Fibroblast of skin of right quadriceps (primary cell): ENCODE results near the gene NDUFB2.
"Not testable (repeated sequence)": the region's sequence is repeated elsewhere in the genome, so short reads cannot be mapped to it uniquely, and the experiment has no call there.

Experiments used
- DNase-seq: peaks from one replicate; pipeline ENCODE4 v3.0.0-alpha.2; 2013

The NDUFB2 gene

DNA sequence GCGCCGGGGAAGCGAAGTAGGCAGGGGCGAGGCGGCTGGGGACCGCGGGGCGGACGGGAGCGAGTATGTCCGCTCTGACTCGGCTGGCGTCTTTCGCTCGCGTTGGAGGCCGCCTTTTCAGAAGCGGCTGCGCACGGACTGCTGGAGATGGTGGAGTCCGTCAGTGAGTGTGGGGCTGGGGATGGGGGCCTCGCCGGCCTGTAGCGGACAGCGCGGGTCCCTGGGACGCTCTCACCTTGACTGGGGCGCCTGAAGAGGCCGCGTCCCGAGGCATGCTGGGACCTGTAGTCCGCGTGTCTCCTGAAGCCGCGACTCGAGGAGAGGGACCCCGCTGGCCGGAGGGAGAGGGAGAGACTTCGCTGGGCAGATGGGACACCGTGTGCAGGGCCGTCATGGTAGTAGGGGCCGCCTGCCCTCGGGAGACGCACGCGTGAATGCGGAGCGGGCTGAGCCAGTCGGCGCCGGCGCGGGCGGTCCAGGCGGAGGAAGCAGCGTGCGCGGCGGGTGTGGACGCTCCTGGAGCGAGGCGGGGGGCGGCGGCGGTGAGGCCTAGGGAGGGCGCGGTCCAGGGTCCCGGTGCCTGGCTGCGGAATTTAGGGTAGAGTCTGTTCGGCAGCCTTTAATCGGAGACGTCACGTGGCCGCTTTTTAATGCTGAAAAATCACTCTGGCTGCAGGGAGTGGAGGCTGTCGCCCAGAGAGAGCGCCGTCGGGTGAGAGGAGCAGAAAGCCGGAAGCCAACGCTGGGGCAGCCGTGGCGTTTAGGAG, at the start of gene NDUFB2:
NDUFB2 (plus strand) TSS at position 29 of the 767 bp plus-strand sequence; CDS start at position 66, 37 bp downstream.
- peak; percentile 80 for DNase-seq

DNA sequence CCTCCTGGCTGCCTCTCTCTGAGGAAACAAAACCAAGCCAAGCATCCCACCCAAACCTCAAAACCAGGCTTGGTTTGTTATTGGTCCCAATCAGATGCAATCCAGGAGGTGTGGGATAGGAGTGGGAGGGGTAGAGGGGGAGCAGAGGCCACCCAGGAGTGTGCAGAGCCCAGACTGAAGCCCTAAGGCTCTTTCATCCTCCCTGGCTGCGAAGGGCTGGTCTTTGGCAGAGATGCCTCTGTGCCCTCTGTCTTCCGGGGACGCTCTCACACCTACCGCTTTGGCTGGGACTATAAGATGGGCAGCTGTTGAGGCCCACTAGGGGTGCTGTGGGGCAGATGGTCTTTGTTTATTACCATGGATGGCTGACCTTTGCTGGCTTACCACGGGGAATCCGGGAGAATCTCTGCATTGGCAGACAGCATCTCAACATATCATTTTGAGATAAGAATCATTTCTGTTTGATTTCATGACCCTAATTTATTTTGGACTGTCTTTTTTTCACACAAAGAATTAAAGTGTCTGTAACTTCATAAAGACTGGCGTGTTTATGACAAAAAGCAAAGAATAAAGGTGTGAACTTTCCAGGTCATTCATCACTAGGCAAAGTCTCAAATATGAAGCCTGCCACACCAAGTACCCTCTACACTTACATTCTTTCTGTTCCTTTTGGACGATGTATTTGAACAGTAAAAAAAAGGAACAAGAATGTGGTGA, 49.4 kb upstream of the NDUFB2 start:
- DNase-seq, result no peak

DNA sequence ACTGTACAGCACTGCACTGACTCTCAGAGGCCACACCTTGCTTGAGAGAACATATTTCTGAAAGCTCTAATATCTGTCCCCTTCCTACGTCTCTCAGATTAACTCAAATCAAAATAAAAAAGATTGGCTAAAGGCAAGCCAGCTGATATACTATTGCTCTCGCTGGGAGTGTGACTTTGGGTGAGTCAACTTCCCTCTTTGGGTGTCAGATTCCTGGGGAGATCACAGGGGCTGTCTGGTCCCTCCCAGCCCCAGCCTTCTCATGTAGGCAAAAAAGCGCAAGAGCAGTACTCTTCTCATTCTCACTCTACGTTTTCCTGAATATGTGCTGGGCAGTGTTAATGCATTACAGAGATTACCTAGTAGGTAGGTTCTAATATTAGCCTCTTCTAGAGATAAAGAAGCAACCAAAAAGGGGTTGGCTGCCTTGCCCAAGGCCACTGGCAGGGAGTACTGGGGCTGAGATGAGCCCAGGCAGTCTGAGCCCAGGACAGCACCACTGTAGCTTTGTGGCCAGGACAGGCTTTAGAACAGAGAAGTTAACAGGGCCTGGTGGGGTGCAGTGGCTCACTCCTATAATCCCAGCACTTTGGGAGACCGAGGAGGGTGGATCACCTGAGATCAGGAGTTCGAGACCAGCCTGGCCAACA, 46.8 kb upstream of the NDUFB2 start:
- DNase-seq, result peak; percentile 45

DNA sequence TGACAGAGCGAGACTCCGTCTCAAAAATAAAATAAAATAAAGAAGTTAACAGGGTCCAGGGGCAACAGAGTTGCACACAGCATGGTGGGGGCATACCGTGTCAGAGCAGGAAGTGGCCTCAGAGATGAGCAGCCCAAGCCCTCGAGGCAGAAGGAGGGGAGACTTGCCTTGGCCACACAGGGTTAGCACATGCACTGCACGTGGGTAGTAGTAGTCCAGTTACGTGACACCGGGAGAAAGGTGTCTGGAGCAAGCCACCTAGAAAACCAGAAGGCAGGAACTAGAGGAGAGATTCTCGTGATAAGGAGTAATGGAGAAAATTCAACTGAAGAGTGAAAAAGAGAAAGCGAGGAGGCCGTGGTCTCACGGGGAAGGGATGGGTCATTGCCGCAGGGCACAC, 46.1 kb upstream of the NDUFB2 start:
- DNase-seq, result no peak

DNA sequence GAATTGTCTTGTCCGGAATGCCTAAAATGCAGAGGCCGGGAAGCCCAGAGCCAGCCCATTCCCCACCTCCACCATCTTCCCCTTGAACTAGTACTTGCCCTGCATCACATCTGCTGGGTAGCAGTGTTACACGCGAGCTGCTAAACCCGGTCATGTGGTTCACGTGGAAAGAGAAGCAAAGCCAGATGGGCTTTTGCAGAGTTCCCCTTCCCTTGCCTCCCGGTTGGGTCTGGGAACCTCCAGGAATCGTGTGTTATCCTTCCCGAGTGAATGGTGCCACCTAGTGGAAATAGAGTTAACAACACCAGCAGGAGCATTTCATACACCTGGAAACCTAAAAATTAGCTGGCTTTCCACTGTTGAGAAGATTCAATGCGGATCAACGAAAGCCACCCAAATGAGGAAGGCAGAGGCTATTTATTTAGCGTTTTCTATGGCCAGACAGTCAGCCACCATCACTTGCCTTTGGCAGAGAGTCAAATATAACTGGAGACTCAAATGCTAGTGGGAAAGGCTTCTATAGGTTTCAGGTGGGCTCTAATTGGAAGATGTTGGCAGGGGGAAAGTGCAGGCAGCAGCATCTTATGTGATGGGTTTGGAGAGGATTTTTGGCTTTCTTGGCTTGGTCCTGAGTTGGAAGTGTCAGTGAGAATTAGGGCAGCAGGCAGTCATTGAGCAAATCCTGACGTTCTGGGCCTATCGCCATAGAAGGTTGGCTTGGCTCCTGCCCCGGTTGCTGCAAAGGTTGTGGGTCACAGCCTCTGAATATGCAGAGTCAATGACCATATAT, 43.0 kb upstream of the NDUFB2 start:
- DNase-seq, result peak; percentile 82

DNA sequence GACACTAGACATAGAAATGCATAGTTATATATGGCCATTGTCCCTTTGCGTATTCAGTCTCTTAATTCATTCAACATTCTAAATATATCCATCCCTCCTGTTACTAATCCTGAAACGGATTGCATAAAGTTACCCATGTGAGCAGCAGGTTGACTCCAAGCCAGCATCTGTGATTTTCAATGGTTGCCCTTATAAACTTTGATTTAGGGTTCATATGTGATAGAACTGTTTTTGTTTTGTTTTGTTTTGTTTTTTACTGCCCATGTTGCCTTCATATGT, 42.5 kb upstream of the NDUFB2 start:
- DNase-seq, result no peak

DNA sequence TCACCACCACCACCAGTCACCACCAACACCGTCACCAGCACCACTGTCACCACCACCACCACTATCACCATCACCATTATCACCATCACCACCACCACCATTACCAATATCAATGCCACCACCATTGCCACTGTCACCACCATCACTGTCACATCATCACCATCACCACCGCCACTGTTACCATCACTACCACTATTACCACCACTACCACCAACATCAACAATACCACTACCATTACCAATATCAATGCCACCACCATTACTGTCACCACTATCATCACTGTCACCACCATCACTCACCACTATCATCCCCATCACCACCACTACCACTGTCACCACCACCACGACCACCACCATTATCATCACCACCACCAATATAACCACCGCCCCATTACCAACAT, 41.8 kb upstream of the NDUFB2 start:
- DNase-seq, result no peak

DNA sequence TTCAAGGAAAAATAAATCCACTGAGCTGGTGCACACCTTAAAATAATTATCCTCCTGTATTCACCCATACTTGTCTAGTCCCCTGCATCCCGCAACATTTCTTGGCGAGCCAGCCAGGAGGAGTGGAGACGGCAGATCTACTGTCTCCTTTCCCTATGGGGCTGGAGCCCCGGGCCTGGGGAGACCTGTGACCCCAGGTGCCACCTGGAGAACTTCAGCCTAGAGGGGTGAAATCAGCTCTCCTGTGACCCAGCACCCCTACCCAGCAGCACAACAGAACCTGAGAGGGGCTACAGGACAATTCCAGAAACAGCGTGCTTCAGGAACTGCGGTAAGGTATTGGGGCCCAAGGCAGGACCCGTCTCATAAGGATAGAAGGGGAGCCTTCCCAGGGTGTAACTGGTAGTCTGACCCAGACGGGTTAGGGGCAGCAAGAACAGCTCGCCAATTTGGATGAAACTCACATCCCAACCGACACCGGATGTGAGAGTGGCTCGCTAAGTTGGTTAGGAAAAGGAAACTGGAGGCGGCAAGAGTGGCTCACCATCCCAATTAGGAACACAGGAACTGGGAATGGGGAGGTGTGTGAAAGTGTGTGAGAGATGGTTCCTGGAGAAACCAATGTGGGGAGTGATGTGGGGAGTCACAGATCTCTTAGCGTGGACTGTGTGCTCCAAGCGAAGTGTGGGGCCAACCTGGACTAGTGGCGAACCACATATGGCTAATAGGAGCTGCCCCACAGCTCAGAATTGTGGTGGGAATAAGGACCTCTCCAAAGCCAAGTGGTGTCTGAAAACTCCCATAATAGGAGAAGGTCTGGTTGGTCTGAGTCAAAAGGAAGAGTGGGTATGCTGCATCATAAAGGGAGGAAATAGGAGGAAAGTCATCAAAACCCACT, 40.7 kb upstream of the NDUFB2 start:
- no peak for DNase-seq

DNA sequence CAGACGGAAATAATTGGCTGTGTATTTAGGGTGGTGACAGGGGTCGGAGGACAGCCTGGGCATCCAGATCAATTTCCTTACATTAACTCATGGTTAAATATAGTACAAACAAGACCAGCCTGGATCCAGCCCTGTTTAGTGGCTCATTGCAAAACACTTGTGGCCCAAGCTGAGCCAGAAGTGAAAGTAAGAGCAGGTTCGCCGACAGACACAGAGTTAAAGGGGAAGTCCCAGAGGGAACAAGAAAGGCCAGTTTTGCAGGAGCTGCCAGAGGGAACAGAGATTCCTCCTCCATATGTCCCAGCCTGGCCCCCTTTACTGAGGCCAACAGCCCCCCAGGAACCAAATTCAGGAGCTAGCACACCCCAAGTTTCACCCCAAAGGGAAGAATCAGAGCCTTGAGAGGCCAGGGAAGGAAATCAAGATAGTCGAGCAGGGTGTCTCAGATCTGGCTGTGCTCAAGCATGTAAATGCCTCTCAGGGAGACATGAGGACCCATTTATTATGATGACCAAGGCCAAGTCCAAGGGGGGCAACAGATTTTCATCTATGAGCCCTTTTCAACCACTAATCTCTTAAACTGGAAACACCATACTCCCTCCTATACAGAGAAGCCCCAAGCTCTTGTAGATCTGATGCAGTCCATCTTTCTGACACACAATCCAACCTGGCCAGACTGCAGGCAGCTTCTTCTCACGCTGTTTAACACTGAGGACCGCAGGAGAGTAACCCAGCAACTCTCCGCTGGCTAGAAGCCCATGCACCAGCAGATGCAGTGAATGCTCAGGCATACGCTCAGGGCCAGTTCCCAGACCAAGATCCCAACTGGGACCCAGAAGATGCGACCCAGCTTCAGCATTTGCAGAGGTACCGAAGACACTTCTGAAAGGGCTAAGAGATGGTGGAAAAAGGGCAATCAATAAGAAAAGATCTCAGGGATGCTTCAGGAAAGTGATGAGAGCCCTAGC, 39.7 kb upstream of the NDUFB2 start:
- peak; percentile 61 for DNase-seq

DNA sequence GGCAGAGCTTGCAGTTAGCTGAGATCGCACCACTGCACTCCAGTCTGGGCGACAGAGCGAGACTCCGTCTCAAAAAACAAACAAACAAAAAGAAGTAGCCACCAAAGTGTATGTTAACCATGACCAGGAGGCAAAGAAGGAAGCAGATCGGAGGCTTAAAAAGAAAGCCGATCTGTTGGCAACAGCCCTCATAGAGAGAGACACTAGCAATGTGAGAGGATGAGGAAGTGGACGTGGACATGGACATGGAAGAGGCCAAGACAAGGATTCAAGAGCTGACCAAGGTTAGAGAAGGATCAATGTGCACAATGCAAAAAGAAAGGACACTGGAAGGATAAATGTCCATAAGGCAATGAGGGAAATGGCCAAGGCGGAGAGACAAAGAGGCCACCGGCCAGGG, 38.6 kb upstream of the NDUFB2 start:
- no peak for DNase-seq

DNA sequence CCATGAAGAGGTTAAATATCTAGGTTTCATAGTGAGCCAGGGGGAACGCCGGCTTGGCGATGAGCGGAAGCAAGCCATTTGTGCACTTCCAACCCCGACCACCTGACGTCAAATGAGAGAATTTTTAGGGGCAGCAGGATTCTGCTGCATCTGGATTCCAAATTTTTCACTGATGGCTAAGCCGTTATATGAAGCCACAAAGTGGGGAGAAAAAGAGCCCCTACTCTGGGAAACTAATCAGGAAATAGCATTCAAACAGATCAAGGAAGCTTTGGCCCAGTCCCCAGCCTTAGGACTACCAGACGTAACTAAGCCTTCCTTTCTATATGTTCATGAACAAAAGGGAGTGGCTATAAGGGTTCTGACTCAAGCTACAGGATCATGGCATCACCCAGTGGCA, 36.7 kb upstream of the NDUFB2 start:
- DNase-seq, result peak; percentile 79

DNA sequence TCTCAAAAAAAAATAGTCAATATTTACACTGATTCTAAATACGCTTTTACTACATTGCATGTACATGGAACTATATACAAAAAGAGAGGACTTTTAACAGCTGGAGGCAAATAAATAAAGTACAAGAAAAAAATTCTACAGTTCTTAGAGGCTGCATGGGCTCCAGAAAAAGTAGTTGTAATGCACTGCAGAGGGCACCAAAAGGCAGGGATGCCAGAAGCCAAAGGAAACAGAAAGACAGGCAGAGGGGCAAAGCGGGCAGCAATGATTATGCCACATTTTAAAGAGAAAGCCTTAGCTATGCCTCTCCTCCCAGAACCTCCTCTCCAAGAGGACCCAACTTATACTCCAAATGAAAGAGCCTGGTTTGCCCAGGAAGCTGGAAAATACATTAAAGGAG, 35.4 kb upstream of the NDUFB2 start:
- no peak for DNase-seq

DNA sequence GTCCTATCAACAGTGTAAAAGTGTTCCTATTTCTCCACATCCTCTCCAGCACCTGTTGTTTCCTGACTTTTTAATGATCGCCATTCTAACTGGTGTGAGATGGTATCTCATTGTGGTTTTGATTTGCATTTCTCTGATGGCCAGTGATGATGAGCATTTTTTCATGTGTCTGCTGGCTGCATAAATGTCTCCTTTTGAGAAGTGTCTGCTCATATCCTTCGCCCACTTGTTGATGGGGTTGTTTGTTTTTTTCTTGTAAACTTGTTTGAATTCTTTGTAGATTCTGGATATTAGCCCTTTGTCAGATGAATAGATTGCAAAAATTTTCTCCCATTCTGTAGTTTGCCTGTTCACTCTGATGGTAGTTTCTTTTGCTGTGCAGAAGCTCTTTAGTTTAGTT, 33.6 kb upstream of the NDUFB2 start:
- not testable (repeated sequence) for DNase-seq

DNA sequence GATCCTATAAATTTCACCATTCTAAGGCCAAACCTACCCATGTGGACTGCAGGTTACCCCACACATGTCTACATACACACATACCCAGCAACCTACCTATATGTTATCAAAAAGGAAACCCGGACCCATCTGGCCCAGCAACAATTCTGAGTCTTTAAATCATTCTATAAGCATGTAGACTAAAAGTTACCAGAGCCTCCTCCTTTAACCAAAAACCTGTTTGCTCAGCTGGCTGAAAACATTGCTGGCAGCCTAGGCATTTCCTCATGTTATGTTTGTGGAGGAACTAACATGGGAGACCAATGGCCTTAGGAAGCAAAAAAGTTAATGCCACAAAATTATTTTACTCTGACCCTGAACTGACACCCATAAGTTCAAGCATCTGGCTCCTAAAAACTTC, 29.0 kb upstream of the NDUFB2 start:
- DNase-seq, result no peak

DNA sequence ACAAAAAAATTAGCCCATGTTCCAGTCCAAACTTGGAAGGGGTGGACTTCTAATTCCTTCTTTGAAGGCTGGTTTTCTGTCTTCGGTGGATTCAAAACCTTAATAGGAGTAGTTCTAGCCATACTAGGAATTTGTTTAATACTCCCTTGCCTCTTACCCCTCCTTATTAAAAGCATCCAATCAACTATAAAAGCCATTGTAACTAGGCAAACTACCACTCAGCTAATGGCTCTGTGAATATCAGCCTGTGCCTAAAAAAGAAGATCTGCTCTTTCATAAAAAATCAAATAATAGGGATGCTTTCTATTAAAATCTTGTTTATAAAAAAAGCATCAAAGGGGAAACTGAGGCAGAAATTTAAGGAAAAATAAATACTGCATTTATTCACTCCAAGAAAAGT, 27.9 kb upstream of the NDUFB2 start:
- no peak for DNase-seq

DNA sequence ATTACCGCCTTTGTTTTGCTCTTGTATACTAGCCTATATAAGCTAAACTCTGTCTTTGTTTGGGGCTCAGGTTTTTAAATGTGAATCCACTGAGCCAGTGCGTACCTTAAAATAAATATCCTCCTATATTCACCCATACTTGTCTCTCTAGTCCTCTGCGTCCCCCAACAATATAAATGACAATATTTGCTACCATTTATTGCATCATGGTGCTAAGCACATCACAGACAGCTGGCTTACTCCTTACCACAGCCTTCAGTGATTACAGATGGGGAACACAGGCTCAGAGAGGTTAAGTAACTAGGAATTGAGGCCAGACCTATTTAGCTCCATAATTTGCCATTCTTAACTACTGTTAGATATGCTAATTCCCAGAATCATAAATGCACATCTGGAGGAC, 27.2 kb upstream of the NDUFB2 start:
- DNase-seq, result no peak

DNA sequence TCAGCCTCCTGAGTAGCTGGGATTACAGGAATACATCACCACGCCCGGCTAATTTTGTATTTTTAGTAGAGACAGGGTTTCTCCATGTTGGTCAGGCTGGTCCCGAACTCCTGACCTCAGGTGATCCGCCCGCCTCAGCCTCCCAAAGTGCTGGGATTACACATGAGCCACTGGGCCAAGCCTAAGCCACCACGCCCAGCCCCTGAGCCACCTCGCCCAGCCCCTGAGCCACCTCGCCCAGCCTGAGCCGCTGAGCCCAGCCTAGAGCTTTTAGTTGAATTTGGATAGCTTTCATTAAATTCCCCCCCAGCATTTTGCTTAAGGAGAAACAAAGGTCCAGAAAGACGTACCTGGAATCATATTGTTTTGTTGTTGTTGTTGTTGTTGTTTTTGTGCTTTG, 26.6 kb upstream of the NDUFB2 start:
- DNase-seq, result not testable (repeated sequence)

DNA sequence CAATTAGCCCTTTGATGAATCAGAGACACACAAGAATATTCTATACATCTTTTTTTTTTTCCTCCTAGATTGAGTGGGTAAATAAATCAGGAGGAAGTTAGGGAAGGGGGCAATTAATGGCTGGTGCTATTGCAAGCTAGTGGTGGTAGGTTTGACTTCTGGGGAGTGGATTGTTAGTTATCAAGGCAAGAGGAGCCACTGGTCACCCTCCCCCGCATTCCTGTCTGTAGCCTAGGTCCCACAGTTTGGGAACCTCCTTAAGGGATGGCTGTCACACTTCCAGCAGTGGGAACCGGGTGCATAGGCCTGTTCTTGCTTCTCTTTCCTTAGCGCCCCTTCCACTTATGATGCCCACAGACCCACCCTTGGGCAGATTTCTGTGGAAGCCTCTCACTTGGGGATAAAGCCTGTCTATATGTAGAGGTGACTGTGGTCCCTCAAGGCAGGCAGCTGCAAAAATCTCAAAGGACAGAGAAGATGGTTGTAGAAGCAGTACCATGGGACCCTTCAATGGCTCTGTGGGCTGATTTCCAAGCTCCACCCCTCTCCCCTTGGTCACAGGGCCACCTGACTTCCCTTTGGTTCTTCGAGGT, 26.1 kb upstream of the NDUFB2 start:
- DNase-seq, result no peak

DNA sequence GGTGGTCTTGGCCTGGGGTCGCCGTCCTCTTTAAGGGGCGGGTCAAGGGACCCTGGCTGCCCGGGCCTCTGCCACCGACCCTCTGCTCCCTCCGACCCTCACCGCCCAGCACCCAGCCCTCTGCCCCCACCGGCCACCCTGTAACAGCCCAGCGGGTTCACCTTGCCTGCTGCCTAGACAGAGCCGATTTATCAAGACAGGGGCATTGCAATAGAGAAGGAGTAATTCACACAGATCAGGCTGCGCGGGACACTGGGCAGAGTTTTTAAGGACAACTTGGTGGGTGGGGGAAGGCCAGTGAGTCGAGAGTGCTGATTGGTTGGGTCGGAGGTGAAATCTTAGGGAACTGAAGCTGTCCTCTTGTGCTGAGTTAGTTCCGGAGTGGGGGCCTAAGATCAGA, 24.5 kb upstream of the NDUFB2 start:
- DNase-seq, result no peak

DNA sequence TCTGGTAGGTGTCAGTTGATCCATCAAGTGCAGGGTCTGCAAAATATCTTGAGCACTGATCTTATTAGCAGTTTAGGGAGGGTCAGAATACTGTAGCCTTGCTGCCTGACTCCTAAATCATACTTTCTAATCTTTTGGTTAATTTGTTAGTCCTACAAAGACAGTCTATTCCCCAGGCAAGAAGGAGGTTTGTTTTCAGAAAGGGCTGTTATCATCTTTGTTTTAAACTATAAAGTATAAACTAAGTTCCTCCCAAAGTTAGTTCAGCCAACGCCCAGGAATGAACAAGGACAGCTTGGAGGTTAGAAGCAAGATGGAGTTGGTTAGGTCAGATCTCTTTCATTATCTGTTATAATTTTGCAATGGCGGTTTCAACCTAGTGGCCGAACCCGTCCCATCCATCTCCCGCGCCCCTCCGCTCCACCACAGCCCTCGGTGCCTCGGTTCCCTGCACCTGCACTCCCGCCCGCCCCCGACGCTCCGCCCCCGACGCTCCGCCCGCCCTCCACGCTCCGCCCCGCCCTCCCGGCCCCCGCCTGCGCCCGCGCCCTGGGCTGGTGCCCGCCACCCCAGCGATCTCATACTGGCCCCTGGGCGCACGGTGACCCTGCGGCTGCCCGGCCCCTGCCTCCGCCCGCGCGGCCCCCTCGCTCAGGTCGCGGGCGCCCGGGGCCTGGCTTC, 24.0 kb upstream of the NDUFB2 start, which contains the start of gene ADCK2:
ADCK2 (plus strand) TSS at position 564 of the 681 bp plus-strand sequence. CDS start 386 bp downstream, outside the sequence.
- DNase-seq, result no peak
